HG03196 (cell line): Measurements from ENCODE around the gene HS6ST1.

Experiments
- ATAC-seq: cut with Tn5 transposase; IDR thresholded peaks from one replicate; pipeline ENCODE4 v1.9.1; 2021; ENCODE audit not compliant: unreplicated experiment

HS6ST1 gene

DNA sequence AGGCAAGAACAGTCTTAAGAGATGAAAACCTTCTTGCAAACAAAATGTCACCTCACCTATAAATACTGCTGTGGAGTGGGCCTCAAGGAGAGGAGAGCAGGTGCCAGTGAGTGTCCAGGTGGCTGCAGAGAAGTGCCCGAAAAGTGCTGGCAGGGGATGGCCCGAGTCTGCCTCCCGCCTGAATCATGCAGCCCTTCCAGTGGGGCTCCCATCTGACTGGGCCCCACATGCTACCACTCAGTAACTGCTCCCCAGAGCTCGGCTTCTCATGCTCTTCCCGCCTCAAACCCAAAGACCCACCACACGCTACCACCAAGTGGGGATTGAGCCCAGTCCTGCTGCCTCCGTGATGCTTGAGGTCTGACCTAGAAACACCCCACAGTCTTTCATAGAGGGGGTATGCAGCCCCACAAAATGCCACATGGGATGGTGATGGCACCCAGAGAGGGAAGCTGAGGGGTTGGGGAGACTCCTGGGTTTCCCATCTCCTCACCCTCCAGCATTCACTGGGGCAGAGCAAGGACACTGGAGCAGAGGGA is 7.4 kb downstream of the HS6ST1 start:
- ATAC-seq: no peak

DNA sequence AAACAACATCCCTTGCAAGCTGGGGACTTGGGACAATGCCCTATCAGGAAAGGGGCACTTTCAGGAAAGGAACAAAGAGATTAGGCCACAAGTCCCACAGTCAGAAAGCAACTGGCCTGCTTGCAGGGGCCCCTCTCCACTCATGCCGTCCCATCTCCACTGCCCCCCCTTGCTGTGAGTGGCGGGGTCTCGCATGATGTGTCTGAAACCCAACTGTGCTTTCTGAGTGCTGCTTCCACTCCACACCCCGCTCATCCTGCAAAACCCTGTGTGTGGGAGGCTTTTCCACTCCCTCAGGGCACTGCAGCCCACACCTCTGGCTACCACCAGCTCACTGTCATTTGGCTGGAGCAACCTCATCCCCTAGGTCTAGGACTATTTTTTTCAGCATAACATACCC is 7.9 kb downstream of the HS6ST1 start:
- no peak for ATAC-seq

DNA sequence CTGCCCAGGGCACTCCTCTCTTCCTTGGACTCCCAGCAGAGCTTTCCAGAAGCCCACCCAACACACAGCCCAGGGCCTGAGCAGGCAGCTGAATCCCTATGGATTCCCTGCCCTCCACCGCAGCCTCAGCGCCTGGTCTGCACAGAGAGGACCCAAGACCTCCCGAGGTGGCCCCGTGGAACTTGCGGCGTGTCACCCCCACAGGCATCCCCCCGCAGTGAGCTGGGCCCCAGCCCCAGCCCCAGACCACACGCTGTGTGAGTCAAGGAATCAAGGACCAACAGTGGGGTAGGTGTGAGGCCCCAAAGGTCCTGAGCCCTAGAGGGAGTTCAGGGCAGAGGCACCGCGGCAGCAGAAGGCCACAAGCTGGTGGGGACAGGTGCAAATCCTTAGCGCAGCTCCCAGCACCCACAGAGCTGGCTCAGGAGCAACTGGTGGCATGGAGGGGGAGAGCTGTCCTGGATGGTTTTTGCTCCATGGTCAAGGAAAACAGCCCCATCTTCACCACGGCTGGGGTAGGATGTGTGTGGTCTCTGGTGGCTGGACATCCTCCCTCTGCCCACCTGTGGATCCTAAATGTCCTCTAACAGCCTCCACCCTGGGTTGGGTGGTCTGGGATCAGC is 8.5 kb downstream of the HS6ST1 start:
- no peak for ATAC-seq

DNA sequence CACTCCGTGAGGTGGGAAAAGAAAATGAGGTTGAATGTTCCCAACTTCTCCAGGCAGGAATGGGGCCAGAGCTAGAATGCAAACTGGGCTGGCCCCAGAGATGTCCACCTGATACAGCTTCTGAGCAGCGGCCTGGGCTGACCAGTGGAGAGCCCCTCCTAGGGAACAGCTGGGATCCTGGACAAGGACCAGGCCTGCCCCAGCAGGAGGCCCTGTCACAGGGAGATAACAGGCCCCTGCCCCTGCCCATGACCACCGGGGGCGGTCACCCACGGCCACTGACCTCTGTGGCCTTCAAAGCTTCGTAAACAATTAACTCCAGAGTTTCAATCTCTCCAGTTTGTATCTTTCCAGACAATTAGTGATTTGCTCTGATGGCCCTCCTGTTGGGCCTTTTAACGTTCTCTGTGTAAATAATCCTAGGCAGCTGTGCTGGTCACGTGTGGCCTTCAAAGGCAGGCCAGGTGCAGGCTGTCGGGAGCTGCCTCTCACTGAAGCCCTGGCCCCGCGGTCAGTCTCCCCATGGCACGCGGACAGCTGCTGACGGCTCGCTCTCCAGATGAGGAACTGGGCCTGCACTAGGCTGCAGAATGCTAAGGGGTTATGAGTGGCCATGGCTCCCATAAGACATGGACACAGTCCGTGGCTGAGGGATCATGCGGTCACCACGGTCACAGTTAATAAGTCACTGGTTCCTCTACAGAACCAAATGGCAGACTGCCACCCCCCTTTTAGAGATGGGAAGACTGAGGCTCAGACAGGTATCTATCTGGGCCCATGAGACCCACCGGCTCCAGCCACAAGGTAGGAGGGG is 9.2 kb downstream of the HS6ST1 start:
- ATAC-seq: no peak

DNA sequence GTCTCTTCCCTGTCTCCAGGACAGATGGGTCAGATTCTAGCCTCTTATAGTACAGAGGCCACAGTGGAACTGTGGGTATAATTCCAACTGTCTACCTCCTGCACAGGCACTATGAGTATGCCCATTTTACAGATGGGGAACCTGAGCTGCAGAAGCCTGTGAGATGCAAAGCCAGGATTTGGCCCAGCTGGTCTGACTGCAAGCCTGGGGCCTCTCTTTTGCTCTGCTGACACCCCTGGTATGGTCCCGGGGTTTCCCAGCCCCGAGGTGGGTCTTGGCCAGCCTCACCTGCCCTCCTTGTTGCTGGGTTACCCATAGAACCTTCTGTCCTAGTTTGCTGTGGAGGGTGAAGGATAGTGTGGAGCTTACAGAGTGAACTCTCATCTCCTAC is 9.8 kb downstream of the HS6ST1 start:
- no peak for ATAC-seq

DNA sequence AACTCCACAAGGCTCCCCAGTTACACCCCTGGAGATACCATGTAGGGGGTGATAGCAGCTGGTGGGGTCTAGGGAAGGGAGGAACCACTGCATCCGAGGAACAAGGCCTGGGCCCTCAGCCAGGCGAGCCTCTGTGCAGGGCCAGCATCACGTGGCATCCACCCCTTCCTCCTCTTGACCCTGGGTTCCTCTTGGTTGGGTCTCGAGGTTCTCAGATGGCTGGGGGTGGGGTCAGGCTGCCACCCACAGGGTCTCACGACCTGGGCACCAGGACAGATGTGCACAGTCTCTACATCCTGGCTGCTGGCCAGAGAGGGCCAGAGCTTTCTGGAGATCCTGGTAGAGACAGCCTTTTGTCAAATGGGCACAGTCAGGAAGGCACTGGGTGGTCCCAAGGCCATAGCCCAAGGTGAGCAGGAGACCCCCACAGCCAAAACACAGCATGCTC is 10.4 kb downstream of the HS6ST1 start:
- ATAC-seq: no peak

DNA sequence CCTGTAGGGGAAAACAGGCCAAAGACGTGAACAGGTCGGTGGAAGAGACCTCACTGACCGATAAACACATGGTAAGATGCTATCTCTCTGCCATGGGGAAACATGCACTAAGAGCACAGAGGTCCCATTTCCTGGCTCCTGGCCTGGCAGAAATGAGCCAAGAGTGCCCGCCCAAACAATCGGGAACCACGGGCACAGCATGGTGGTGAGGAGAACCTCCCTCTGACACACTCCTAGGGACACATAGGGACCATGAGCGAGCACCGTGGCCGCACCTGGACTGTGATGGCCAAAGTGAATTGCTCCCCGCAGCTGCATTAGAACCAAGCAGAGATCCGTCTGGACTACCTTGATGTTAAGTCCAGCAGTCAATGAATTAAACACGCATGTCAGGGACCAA is 11.1 kb downstream of the HS6ST1 start:
- ATAC-seq: no peak

DNA sequence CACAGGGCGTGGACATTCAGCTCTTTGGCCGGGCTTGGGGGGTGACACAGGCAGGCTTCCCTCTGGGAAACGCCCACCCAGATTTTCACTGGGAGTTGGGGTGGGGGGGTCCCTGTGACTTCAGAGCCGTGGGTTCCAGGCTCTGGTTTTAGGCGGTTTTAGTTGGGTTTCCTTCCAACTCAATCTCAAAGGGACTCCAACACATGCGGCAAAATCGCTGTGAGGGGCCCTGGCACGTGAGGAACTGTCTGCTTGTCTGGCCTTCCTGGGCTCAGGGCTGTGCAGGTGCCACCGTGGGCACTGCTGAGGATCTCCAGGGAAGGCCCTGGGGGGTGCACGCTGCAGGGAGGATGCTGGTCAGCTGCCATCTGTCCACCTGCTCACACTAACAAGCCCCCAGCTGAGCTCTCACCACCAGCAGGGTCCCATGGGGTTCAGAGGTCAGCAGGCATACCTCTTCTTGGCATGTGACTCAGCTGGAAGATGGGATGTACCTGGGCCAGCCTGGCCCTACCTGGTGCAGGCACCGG is 11.7 kb downstream of the HS6ST1 start:
- no peak for ATAC-seq

DNA sequence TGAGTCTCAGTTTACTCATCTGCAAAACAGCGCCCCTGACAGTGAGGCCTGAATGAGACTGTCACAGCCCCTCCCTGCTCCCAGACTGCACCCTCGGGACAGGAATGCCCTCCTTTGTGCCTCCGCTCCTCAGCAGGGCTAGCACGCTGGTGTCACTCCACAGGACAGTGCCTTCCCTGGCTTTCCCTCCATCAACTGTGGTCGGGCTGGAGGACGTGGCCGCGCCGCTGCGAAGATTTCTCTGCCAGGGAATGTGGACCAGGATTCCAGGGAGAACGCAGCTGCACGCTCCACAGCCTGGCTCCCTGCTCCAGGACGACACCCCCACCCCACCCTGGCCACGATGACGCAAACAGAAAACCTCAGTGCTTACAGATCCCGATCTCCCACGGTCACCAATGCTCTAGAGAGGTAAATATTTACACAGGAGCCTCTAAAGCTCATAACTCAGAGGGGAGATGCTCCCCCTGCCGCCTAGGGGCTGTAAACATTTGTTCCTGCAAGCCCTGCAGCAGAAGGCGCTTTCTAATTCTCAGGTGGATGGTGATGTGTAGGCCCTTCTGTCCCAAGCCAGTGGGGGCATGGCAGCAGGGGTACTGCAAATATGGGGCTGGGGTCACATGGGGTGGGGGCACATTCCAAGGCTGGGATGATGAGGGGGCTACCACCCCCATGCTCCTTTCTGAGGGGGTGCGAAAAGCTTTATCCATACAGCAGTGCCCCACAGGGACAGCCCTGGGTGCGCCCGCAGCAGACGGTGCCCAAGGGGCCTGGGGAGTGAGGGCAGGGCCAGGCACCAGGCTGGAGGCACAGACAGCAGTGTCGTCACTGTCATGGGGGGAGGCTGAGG is 12.4 kb downstream of the HS6ST1 start:
- no peak for ATAC-seq

DNA sequence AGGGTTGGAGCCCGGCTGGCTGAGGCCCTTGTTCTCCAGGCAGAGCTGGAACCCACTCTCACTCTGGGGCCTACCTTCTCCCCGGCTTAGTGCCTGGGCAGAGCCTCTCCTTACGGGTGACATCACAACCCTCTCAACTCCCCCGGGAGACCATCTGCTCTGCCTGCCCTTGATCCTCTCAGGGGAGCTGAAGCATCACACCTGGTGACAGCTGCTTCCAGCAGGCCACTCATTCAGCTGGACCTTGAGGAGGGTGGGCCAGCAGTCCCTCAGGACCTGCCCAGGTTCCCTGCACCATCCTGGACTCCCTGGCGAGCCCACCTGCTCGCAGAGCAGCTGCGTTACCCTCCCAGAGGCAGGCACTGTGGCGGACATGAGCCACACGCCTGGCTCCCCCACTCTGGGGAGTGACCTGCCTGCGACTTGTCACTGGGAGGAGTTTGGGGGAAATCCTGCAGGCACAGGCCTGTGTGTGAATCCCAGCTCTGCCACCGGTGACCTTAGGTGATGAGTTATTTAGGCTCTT is 13.1 kb downstream of the HS6ST1 start:
- peak; percentile 77 for ATAC-seq

DNA sequence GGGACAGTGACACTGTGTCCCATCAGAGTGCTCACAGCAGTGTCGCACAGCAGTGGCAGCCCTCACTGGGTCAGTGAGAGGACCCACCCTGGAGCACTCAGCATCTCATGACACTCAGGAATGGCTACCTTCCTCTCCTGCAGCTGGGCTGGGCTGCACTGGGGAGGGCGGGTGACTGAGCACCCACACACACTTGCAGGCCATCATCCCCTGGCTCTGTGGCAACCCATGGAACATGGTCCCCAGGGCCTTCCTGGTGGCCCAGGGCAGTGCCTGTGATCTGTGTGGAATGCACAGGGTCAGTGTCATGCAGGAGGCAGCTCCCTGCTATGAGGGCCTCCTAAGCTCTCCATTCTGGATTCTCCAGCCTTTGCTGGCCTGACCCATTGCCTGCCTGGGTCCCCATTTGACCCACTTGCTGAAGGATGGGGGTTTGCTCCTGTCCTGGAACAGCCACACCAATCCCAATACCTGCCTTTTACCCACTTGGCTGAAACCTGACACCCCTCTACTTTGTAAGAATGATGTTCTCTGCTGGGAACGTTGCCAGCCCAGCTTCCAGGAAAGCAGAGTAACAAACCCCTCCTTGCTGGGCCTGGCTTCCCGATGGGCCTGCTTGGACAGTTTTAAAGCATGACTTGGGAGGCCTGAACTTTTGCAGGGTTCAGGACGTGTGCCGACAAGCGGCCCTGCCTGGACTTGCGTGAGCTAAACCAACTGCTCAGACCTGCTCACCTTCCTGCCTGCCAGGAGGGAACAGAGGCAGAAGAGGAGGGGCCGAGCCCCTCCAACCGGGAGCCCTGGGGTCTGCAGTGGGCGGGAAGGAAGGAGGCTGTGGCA is 13.7 kb downstream of the HS6ST1 start:
- no peak for ATAC-seq

DNA sequence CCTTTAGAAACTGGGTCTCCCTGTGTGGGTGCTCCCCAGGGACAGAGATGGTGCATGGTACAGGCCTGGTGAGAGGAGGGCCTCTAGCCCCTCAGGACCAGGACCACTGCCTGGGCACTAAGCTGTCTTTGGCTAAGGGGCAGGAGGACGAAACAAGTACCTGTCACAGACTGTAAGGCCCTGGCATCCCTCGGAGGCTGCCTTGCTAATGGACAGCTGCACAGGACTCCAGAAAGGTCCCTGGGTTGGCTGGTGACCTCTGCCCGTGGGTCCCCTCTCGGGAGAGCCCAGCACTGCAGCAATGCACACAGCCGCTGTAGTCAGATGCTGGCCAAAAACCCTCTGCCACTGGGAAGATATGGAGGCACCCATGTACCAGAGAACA is 14.3 kb downstream of the HS6ST1 start:
- no peak for ATAC-seq

DNA sequence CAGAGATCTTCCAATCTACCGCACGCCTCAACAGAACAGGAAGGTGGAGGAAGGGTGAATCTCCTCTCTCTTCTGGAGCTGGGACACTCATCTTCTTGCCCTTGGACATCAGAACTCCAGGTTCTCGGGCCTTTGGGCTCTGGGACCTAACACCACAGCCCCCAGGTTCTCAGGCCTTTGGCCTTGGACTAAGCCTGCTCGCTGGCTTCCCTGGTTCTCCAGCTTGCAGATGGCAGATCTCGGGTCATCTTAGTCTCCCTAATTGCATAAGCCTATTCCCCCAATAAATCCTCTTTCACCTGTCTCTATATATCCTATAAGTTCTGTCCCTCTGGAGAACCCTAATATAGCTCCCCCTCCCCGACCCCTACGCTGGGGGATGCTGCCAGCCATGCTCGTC is 14.8 kb downstream of the HS6ST1 start:
- ATAC-seq: no peak

DNA sequence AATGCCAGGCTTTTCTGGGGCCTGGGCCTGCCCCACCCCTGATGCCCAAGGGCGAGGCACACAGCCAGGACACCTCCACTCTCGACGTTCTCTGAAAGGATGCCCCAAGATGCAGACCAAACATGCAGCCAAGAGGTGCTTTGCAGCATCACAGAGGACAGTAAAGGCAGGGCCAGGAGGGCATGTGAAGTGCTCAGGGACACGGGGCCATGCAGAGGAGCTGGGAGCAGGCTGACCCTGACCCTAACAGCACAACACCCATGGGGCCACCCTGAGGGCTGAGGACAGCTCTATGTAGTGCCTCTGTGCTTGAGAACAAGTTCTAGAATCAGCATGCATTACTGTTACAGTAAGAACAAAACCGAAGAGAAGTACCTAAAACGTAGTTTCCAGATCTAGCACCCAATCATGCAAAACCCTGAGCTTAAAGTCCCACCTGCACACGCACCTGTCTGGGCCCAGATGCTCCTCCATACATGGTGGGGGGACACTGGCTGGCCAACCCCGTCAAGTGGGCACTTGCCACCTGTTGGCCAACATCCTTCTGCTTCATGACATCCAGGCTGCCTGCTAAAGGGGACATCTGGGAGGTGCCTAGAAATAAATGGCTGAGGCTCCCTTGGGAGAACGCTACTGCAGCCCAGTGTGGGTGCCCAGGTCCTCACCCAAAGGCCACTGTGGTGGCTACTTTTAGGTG is 15.4 kb downstream of the HS6ST1 start:
- ATAC-seq: no peak

DNA sequence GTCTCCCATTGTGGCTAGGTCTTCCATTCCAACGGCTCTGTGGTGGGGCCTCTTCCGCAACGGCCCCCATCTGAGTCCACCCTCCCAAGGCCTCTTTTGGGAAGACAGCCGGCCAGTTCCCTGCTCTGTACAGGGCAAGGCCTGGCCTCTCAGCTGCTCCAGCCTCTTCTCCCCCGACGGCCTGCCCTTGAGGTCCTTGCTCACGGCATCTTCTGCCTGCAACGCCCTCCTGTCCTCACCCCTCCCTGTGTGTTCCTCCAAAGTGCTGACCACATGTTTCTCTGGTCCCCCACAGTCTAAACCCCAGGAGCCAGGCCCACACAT is 16.0 kb downstream of the HS6ST1 start:
- no peak for ATAC-seq

DNA sequence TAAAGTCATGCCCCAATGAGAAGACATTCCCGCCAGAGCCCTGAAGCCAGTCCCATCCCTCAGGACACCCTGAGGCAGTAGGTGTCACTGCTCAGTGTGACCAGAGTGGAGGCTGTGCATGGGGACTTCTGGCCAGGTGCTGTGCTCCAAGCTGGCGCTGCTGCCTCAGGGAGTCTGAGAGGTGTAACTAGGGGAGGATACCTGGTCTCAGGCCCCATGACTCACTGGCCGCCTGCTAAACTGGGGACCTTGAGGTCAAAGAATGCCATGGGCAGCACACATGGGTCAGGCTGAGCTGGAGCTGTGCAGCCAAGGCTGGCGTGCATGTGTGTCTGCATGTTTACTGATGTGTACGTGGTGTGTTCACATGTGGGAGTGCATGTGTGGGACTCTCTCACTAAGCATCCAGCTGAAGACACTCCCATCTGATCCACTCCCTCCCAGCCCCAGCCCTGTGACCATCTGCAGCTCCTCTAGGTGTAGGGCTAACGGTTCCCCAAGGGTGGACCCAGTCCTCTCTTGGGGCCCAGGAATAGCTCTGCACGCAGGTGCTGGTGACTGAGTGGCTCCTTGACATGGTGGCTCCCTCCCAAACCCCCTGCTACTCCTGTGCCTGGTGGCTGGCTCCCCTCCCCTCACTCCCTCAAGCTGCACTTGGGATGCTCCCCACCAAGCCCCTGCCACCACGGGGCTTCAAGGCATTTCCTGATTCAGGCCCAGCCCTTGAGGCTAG is 16.5 kb downstream of the HS6ST1 start:
- no peak for ATAC-seq

DNA sequence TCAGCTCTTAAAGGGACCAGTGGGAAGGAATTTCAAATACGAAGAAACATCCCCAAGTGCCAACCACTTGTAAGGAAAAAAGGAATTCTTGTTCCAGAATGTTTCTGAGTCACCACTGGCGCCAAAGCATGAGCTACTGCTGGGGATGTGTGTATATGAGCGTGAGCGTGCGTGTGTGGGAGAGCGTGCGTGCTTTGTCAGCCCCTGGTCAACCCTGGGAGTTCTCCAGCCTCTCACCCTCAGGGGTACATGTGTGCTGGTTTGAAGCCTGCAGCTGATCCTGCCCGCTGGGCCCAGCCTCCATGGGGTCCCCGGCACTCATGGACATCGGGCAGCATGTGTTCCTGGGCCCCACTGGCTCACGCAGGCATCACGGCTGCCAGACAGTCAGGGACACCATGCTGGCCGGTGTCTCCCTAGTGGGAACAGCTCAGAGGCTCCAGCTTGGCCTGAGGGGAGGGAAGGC is 17.1 kb downstream of the HS6ST1 start:
- ATAC-seq: no peak

DNA sequence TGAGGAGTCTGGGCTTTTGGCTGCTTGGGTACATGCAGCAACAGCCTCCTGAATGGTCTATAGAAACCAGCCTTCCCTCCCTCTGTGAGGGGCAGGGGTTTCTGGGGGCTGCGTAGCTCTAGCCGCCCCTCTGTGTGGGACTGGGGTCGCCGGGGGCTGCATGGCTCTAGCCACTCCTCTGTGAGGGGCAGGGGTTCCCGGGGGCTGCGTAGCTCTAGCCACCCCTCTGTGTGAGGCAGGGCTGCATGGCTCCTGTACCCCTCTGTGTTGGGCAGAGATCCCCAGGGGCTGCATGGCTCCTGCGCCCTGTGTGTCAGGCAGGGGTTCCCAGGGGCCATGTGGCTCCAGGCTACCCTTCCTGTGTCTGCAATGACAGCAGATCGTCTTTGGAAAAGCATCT is 17.6 kb downstream of the HS6ST1 start:
- no peak for ATAC-seq
